ENCODE results near the gene PDE4D. TPM values are rescaled to one million over a fixed set of nuclear protein-coding genes. Genes with fewer than 3 reads are reported as not detected.

Gene PDE4D
- total RNA-seq, 1 experiment from 2014 or later, result 2.1 TPM

- no peaks in the 10 kb centered on the region for H3K4me1 ChIP-seq (ENCODE audit: insufficient read depth, low read length)
- no peak overlapping the region for H2BK12ac ChIP-seq (ENCODE audit: insufficient read length, low read depth, low read length)
- no peak overlapping the region for H2BK5ac ChIP-seq (ENCODE audit: insufficient read length, low read length)
- Mint-ChIP-seq H3K27me3 (ENCODE audit: low read depth) (no peaks in the 10 kb centered on the region; the same call in 1 of the 2 replicates), H3K36me3 (ENCODE audit: insufficient read depth in 1 of 3, low read depth in 3 of 3) (no peaks in the 10 kb centered on the region), H3K4me3 (no peak overlapping the region), H3K4me1 (peaks cover 12% of the 10 kb centered on the region in 2 experiments), H3K9me3 (no peaks in the 10 kb centered on the region), H3K27ac (no peak overlapping the region)
- H2BK120ac ChIP-seq (ENCODE audit: low read depth, low read length, poor library complexity, severe bottlenecking), result no peak overlapping the region
- no peak overlapping the region for H3K4me2 ChIP-seq (ENCODE audit: insufficient read depth, insufficient read length, low read length)
- no peak overlapping the region for H3K56ac ChIP-seq (ENCODE audit: insufficient read length, low read depth, low read length)
- H3K23ac ChIP-seq (ENCODE audit: insufficient read length, low read depth, low read length), result no peak overlapping the region
- H2AFZ ChIP-seq (ENCODE audit: low read length), result no peak overlapping the region
- no peaks in the 10 kb centered on the region for H3K9me3 ChIP-seq (ENCODE audit: control insufficient read depth, low read depth, low read length)
- H3K9ac ChIP-seq (ENCODE audit: extremely low read depth, insufficient read length, low read length), result no peak overlapping the region
- no peak overlapping the region for H2BK15ac ChIP-seq (ENCODE audit: low read depth, low read length)
- H3T11ph ChIP-seq (ENCODE audit: low read length), result no peak overlapping the region
- no peaks in the 10 kb centered on the region for H4K20me1 ChIP-seq (ENCODE audit: control insufficient read depth, insufficient read depth, insufficient read length)
- H3K79me1 ChIP-seq (ENCODE audit: insufficient read depth, low read depth, low read length, poor library complexity, severe bottlenecking), result no peaks in the 10 kb centered on the region
- H4K5ac ChIP-seq (ENCODE audit: insufficient read length, low read depth, low read length), result no peak overlapping the region
- no peak overlapping the region for H3K27ac ChIP-seq (ENCODE audit: insufficient read length, low read depth, low read length)
- H3K79me2 ChIP-seq (ENCODE audit: insufficient read depth, low read length), result no peaks in the 10 kb centered on the region
- no peak overlapping the region for H2BK20ac ChIP-seq (ENCODE audit: low read depth, low read length, poor library complexity, severe bottlenecking)
- H3K27me3 ChIP-seq (ENCODE audit: insufficient read depth, low read length), result no peaks in the 10 kb centered on the region
- no peak for DNase-seq
- no peak overlapping the region for H3K4ac ChIP-seq (ENCODE audit: low read depth, low read length)
- H3K14ac ChIP-seq (ENCODE audit: insufficient read depth, low read length), result no peak overlapping the region
- no peak overlapping the region for H4K91ac ChIP-seq (ENCODE audit: insufficient read length, low read depth, low read length)
- H3K23me2 ChIP-seq (ENCODE audit: insufficient read length, low read depth, low read length, poor library complexity, severe bottlenecking), result no peaks in the 10 kb centered on the region
- TF ChIP-seq CTCF (conservative IDR thresholded peaks at IDR 0.05), result no peak
- no peak overlapping the region for H4K8ac ChIP-seq (replicated peaks; ENCODE audit: insufficient read length, low read depth, low read length)
- no peak overlapping the region for H2AK5ac ChIP-seq (ENCODE audit: insufficient read length, low read length)
- WGBS (ENCODE audit: extremely low coverage, insufficient read length, low lambda C conversion rate), result no CpG with 5 or more reads among the region's 5 CpGs
- no peak overlapping the region for H3K18ac ChIP-seq (ENCODE audit: insufficient read length, low read depth, low read length)
Observed at GRCh38 chr5:59798862-59799667, 94.5 kb downstream of the PDE4D start.
